K562 (cell line): Measurements from ENCODE around the gene FOXP3. TPM values are rescaled to one million over a fixed set of nuclear protein-coding genes. Genes with fewer than 3 reads are reported as not detected.

Experiments used
- ATAC-seq: fragments of 200-7000 bp; cut with Tn5 transposase; 3 replicates; pipeline ENCODE4 v1.9.1; 2020; ENCODE audit warnings: moderate library complexity
- BruUV-seq: library from RNA; stranded (reverse); fragments of 400-500 nt; replicated peaks from 2 replicates; lab custom pipeline; 2021; lab: Mats Ljungman, UMichigan
- CTCF ChIA-PET: fragments of 300-600 bp; formaldehyde crosslinking; extraction: SDS; loops from one replicate; lab custom pipeline; 2021; ENCODE audit warnings: low intra/inter-chr PET ratio; lab: Yijun Ruan, JAX
- POLR2A ChIA-PET: fragments of 300-600, 350-650 bp; sonication (Branson Sonifier 250); formaldehyde crosslinking; extraction: SDS; loops from one replicate; lab custom pipeline; 2021; ENCODE audit warnings: antibody characterized with exemption, inconsistent platforms; lab: Yijun Ruan, JAX
- DNase-seq, 4 experiments: peaks; one replicate each; pipeline versions ENCODE4 v3.0.0 to v3.0.0-alpha.2; 2011 to 2018; ENCODE audit warnings: low spot score in 3 of 4, mixed read lengths in 3 of 4; ENCODE audit errors: extremely low read depth in 1 of 4
- FAIRE-seq: peaks from 2 replicates; lab custom pipeline; 2011; peaks lifted over from hg19 to GRCh38; lab: Jason Lieb, UNC
- H2AFZ ChIP-seq: 2 replicates; pipeline ENCODE4 v1.6.0; 2011; ENCODE audit warnings: low read depth, low read length, control low read depth, inconsistent platforms
- H3K27ac ChIP-seq: fragments of 200-600 bp; 3 replicates; pipeline ENCODE4 v1.8.0; 2011; ENCODE audit warnings: low read depth, mild to moderate bottlenecking, control low read depth, inconsistent platforms, low read length, moderate library complexity, mixed read lengths; ENCODE audit errors: extremely low read depth
- H3K27me3 ChIP-seq, 2 experiments: fragments of 300-600 bp in 1 of 2; 2 replicates in 1 of 2; 3 replicates in 1 of 2; pipeline versions ENCODE4 v1.6.0 to v1.8.0; 2011; ENCODE audit warnings: inconsistent platforms in 2 of 2, low read length in 2 of 2, mild to moderate bottlenecking in 1 of 2, mixed read lengths in 1 of 2, moderate library complexity in 1 of 2; ENCODE audit not compliant: control insufficient read depth in 2 of 2, insufficient read depth in 2 of 2
- H3K36me3 ChIP-seq: fragments of 300-600 bp; 3 replicates; pipeline ENCODE4 v1.8.0; 2011; ENCODE audit warnings: mild to moderate bottlenecking, low read length, inconsistent platforms; ENCODE audit not compliant: control insufficient read depth, insufficient read depth
- H3K4me1 ChIP-seq, 2 experiments: fragments of 200-600 bp in 1 of 2; replicated peaks in 1 of 2; 2 replicates in 1 of 2; 3 replicates in 1 of 2; pipeline versions ENCODE4 v1.5.1 to v1.8.0; 2011; ENCODE audit warnings: inconsistent platforms in 2 of 2, low read length in 2 of 2, mild to moderate bottlenecking in 1 of 2, mixed read lengths in 1 of 2, moderate library complexity in 1 of 2; ENCODE audit not compliant: control insufficient read depth in 2 of 2, insufficient read depth in 2 of 2
- H3K4me2 ChIP-seq: 2 replicates; pipeline ENCODE4 v1.6.1; 2011; ENCODE audit warnings: low read length, control low read depth, inconsistent platforms, mixed read lengths; ENCODE audit not compliant: insufficient read depth
- H3K4me3 ChIP-seq: fragments of 200-600 bp; sonication (generic), shearing (Covaris generic); 2 replicates; pipeline ENCODE4 v1.5.1; 2016; ENCODE audit warnings: control low read depth, inconsistent platforms
- H3K79me2 ChIP-seq: fragments of 200-600 bp; 3 replicates; pipeline ENCODE4 v1.8.0; 2011; ENCODE audit warnings: low read length, inconsistent platforms; ENCODE audit not compliant: control insufficient read depth, insufficient read depth
- H3K9ac ChIP-seq, 2 experiments: 2 replicates each; pipeline versions ENCODE4 v1.6.0 to v1.6.1; 2011; ENCODE audit warnings: low read depth in 2 of 2, low read length in 2 of 2, control low read depth in 1 of 2, inconsistent platforms in 1 of 2, mild to moderate bottlenecking in 1 of 2, mixed read lengths in 1 of 2; ENCODE audit not compliant: insufficient read depth in 1 of 2
- H3K9me1 ChIP-seq: one replicate; pipeline ENCODE4 v1.6.0; 2011; ENCODE audit warnings: inconsistent platforms, mild to moderate bottlenecking, low read length, moderate library complexity; ENCODE audit not compliant: control insufficient read depth, insufficient read depth
- H3K9me3 ChIP-seq: replicated peaks from 2 replicates; pipeline ENCODE4 v1.5.1; 2011; ENCODE audit warnings: low read depth, low read length, inconsistent platforms; ENCODE audit not compliant: control insufficient read depth, insufficient read depth
- H4K20me1 ChIP-seq: replicated peaks from 2 replicates; pipeline ENCODE4 v1.6.1; 2011; ENCODE audit warnings: low read length, inconsistent platforms, mixed read lengths; ENCODE audit not compliant: control insufficient read depth, insufficient read depth
- ARID3A ChIP-seq: IDR thresholded peaks from 2 replicates; pipeline ENCODE4 v1.6.1; 2012; ENCODE audit warnings: low read depth, low read length, improper control_type of control experiment, borderline replicate concordance
- NFIC ChIP-seq: fragments of 450-650 bp; IDR thresholded peaks from 2 replicates; pipeline ENCODE4 v1.6.1; 2017; ENCODE audit warnings: mild to moderate bottlenecking, inconsistent platforms
- REST ChIP-seq, 2 experiments: fragments of 450-650 bp; formaldehyde crosslinking in 1 of 2; IDR thresholded peaks; 2 replicates each; pipeline versions ENCODE4 v1.4.0 to v1.6.1; 2014 to 2020; ENCODE audit warnings: mild to moderate bottlenecking in 2 of 2, borderline replicate concordance in 1 of 2, low read depth in 1 of 2
- SP1 ChIP-seq: sonication (generic); formaldehyde crosslinking; IDR thresholded peaks from 2 replicates; pipeline ENCODE4 v1.8.1; 2022; ENCODE audit warnings: mild to moderate bottlenecking, missing genetic modification reagents
- ZNF146 ChIP-seq: IDR thresholded peaks from one replicate; pipeline ENCODE4 v1.6.1; 2018; ENCODE audit warnings: missing compliant biosample characterization; ENCODE audit not compliant: unreplicated experiment
- WGBS: fragments of 100-300 bp; shearing (Covaris generic); methylation state at CpG from one replicate; pipeline ENCODE4 v1.1.6; 2016; ENCODE audit warnings: low coverage, mixed read lengths; ENCODE audit not compliant: insufficient coverage; ENCODE audit errors: missing lambda C conversion rate; 5-methylcytosine and 5-hydroxymethylcytosine counted together
- in situ Hi-C: fragments of 300-500 bp; cut with MboI; formaldehyde crosslinking; loops from 4 replicates; pipeline ENCODE4 v1.15.0; 2018; ENCODE audit warnings: inconsistent platforms, mixed read lengths
- intact Hi-C: fragments of 100-400 bp; cut with micrococcal nuclease; formaldehyde crosslinking; loops from 2 replicates; pipeline ENCODE4 v1.14.2; 2022
- polyA plus RNA-seq, 8 experiments: library from polyadenylated mRNA; depleted of rRNA in 4 of 8; stranded (reverse) in 5 of 8; unstranded in 3 of 8; fragments of >200 nt; fragmentation: Nextera tagmentation in 2 of 8; fragmentation: Illumina TruSeq in 1 of 8; extraction: Ambion mirVana in 2 of 8; extraction: Trizol in 1 of 8; gene quantifications; 2 replicates each; pipeline versions ENCODE4 v1.2.1 to v1.2.3, GENCODE V29; 2011 to 2014; ENCODE audit warnings: inconsistent platforms in 1 of 8, missing spikeins in 1 of 8
- total RNA-seq, 7 experiments: library from RNA; depleted of rRNA in 6 of 7; stranded (reverse); fragments of >200 nt in 6 of 7; fragmentation: Illumina TruSeq in 2 of 7; extraction: Trizol in 2 of 7; gene quantifications; 2 replicates each; pipeline versions ENCODE4 v1.2.1 to v1.2.3, GENCODE V29; 2011 to 2021; ENCODE audit warnings: low replicate concordance in 1 of 7

Gene FOXP3
- total and polyA plus RNA-seq, 9 of the 15 experiments (the other 6 are each of a cell fraction or from before 2014, with no cell fraction given), result 0.04 to 0.24 (median 0.07) TPM; not detected in 4

- Histone ChIP-seq H4K20me1 (no peaks in the 10 kb centered on the region), H3K36me3 (no peaks in the 10 kb centered on the region), H2AFZ (no peak overlapping the region), H3K27me3 (no peaks in the 10 kb centered on the region), H3K4me2 (no peak overlapping the region), H3K4me3 (no peak overlapping the region), H3K79me2 (no peaks in the 10 kb centered on the region), H3K9me1 (no peaks in the 10 kb centered on the region)
- POLR2A ChIA-PET, result no interaction called here
- ATAC-seq, result no peak
- TF ChIP-seq NFIC (peak; percentile 63), ARID3A (no peak)
- TF ChIP-seq, all 486 proteins: peak for 1
- Histone ChIP-seq H3K9me3 (no peaks in the 10 kb centered on the region), H3K9ac (no peak overlapping the region), H3K27ac (no peak overlapping the region), H3K4me1 (peaks cover 3 to 15% of the 10 kb centered on the region in 2 experiments; a peak in 3 of 5 replicates)
- FAIRE-seq, result no peak
- CTCF ChIA-PET, result no interaction called here
- BruUV-seq, result no TSS peak
- WGBS, result 12% methylated on average over 3 of the region's 4 CpGs
- intact Hi-C loops, result no loop called here
- DNase-seq, result no peak
- in situ Hi-C loops, result no loop called here
These were observed 22.1 kb upstream of the FOXP3 start for GRCh38 chrX:49286581-49286980.

- Histone ChIP-seq H3K9ac (no peak overlapping the region), H3K4me1 (peaks cover 3 to 13% of the 10 kb centered on the region in 2 experiments; a peak in 3 of 5 replicates), H3K9me3 (no peaks in the 10 kb centered on the region), H2AFZ (no peak overlapping the region), H3K4me3 (no peak overlapping the region), H3K27ac (no peak overlapping the region), H4K20me1 (no peaks in the 10 kb centered on the region), H3K4me2 (no peak overlapping the region), H3K79me2 (no peaks in the 10 kb centered on the region), H3K36me3 (no peaks in the 10 kb centered on the region), H3K27me3 (no peaks in the 10 kb centered on the region), H3K9me1 (no peaks in the 10 kb centered on the region)
- ChIA-PET CTCF (no interaction called here), POLR2A (no interaction called here)
- no peak for ATAC-seq
- FAIRE-seq, result no peak
- intact Hi-C loops, result no loop called here
- DNase-seq, result no peak
- in situ Hi-C loops, result no loop called here
- BruUV-seq, result no TSS peak
- 44% methylated on average over 5 of the region's 18 CpGs for WGBS
- no peak for TF ChIP-seq ZNF146 (CRISPR knock-in tag)
- TF ChIP-seq REST (IDR thresholded peaks at IDR 0.05; ENCODE audit: borderline replicate concordance), result no peak
- no peak for TF ChIP-seq REST (CRISPR knock-in tag; IDR thresholded peaks at IDR 0.05; ENCODE audit: low read depth)
- no peak for TF ChIP-seq SP1
These were observed 21.6 kb upstream of the FOXP3 start for GRCh38 chrX:49286136-49286535.
